ENCODE data around the gene SECTM1.
A peak's percentile ranks its signal among the peaks of the same experiment; 100 is the strongest.

The SECTM1 gene

DNA sequence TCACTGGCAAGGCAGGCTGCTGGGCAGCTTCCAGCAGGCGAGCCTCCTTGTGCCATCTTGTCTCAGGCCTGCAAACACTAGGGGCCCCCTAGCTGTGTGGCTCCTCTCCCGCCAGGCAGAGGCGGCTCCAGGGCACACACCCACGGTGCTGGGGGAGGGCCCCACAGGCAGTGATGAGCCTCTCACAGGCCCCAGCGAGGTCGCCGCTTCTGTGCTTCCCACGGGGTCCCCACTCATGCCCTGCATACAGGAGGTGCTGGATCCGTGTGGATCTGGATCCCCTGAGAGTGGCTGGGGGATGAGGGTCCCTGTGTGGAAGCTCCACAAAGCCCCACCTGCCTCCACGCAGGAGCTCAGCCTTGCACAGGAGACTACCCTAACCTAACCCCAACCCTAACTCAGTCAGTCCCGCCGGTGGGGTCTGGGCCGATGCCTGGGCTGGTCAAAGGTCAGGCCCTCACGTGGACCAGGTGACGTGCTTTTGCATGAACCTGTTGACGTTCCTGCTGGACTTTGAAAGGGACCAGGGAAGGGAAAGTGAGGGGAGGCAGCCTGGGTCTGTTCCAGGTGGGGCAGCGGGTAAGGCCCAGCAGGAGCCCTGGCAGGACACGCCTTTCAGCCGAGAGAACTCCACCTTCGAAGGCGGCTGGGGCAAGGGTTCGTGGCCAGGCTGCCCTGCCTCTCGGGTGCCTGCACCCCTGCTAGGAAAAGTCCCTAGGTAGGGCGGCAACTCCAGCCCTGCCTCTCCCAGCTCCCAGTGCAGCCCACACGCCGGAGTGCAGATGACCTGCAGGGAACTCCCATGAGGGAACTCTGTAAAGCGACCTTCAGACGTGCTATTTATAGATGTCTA, 5.2 kb downstream of the SECTM1 start:
- Mint-ChIP-seq H3K27me3 (peaks cover 5% of the 10 kb centered on the region), H3K4me3 (no peak overlapping the region), H3K36me3 (ENCODE audit: low read depth) (no peaks in the 10 kb centered on the region), H3K27ac (no peak overlapping the region), H3K4me1 (ENCODE audit: low read depth) (peaks cover 19% of the 10 kb centered on the region), H3K9me3 (no peaks in the 10 kb centered on the region)

DNA sequence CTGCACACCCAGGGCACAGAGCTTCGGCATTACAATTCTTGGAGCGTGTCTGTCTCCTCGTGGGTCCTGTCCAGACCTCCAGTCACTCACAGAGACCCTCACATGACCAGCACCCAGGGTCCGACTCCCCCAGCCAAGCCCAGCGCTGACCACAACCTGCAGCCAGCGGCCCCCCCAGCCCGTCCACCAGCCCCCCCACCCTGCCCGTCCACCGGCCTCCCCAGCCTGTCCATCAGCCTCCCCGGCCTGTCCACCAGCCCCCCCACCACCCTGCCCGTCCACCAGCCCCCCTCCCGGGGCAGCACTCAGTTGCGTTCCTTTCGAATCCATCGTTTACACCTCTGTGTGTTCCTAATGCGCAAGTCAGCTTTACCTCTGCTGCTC, 5.8 kb downstream of the SECTM1 start:
- H3K4me1 Mint-ChIP-seq (ENCODE audit: low read depth), result peaks cover 18% of the 10 kb centered on the region
- no peaks in the 10 kb centered on the region for H3K36me3 Mint-ChIP-seq (ENCODE audit: low read depth)
- no peak overlapping the region for H3K4me3 Mint-ChIP-seq
- H3K27me3 Mint-ChIP-seq, result peaks cover 2% of the 10 kb centered on the region
- H3K27ac Mint-ChIP-seq, result no peak overlapping the region
- H3K9me3 Mint-ChIP-seq, result no peaks in the 10 kb centered on the region

GRCh38 chr17:82327289-82327688, 6.3 kb downstream of the SECTM1 start:
- no peak overlapping the region for H3K4me3 Mint-ChIP-seq
- no peak overlapping the region for H3K27ac Mint-ChIP-seq
- H3K9me3 Mint-ChIP-seq, result no peaks in the 10 kb centered on the region
- no peaks in the 10 kb centered on the region for H3K27me3 Mint-ChIP-seq
- peaks cover 18% of the 10 kb centered on the region for H3K4me1 Mint-ChIP-seq (ENCODE audit: low read depth)
- H3K36me3 Mint-ChIP-seq (ENCODE audit: low read depth), result no peaks in the 10 kb centered on the region

DNA sequence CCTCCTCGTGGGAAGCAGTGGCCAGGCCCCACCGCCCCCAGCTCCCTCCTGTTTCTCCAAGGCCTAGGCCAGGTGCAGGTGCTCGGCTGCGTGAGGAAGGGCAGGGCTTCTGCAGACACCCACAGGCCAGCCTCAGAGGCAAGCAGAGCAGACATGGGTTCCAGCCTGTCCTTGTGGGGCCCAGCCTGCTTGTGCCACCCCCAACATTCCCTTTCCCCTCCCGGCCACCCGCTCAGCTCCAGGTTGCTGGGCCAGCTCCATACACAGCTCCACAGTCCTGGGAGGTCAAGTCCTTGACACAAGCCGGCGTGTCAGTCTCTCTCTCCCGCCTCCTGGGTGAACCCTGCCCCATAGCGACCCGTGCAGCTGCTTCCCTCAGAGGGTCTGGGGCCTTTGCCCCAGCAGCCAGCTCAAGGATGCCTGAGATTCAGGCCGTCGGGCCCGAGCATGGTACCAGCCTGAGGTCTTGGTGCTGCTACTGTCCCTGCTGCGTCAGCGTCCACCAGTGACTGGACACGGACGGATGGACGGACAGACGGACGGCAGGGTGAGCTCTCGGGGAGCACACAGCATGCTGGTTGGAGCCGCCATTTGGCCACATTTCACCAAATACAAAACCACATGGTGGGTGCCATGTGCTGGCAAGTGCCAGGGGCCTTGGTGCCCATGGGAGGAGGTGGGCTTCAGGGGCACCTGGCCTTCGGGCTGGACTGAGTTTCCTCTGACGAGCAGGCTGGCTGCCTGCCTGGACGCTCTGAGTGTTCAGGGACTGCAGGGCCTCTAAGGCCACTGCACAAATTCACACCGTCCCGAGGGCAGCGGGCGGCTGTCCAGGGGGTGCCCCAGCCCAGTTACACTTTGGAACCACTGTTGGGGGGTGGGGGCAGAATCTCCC, 8.0 kb downstream of the SECTM1 start:
- peak overlapping the region; percentile 52 for H3K27ac Mint-ChIP-seq

DNA sequence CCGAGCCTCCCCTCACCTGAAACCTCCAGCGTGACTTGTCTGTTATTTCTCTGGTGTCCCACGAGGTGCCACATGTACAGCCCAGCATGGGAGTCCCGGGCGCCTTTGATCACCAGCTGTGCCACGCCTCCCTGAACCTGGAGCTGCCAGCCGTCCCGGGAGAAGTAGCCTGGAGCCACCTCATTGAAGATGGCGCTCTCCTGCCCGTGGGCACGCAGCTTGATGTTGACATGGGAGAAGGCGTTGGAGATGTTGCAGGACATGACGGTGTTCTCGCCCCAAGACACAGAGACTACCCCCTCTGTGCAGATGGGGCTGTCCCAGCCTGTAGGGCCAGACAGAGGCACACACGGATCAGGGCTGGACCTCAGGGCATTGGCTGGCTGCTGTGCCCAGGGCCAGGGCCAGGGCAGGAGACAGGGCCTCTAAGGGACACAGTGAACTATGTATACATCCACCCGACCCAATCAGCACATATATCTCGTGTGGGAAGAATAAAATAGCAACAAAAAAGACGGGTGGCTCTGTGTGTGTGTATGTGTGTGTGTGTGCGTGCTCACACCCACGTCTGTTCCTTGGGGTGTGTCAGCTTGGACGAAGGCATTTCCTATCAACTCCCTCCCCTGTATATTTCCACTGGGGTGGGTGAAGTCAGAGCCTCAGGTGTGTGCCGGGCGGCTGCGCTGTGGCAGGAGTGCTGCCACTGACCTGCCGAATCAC, 8.8 kb downstream of the SECTM1 start:
- Mint-ChIP-seq H3K36me3 (ENCODE audit: low read depth) (peaks cover 3% of the 10 kb centered on the region), H3K4me1 (ENCODE audit: low read depth) (peaks cover 30% of the 10 kb centered on the region), H3K9me3 (no peaks in the 10 kb centered on the region), H3K27ac (peak overlapping the region; percentile 52), H3K27me3 (no peaks in the 10 kb centered on the region), H3K4me3 (no peak overlapping the region)

More for the DNA sequence above, 8.0 kb downstream of the SECTM1 start:
- Mint-ChIP-seq H3K4me3 (no peak overlapping the region), H3K9me3 (no peaks in the 10 kb centered on the region), H3K27me3 (no peaks in the 10 kb centered on the region), H3K4me1 (ENCODE audit: low read depth) (peaks cover 29% of the 10 kb centered on the region), H3K36me3 (ENCODE audit: low read depth) (peaks cover 3% of the 10 kb centered on the region)

DNA sequence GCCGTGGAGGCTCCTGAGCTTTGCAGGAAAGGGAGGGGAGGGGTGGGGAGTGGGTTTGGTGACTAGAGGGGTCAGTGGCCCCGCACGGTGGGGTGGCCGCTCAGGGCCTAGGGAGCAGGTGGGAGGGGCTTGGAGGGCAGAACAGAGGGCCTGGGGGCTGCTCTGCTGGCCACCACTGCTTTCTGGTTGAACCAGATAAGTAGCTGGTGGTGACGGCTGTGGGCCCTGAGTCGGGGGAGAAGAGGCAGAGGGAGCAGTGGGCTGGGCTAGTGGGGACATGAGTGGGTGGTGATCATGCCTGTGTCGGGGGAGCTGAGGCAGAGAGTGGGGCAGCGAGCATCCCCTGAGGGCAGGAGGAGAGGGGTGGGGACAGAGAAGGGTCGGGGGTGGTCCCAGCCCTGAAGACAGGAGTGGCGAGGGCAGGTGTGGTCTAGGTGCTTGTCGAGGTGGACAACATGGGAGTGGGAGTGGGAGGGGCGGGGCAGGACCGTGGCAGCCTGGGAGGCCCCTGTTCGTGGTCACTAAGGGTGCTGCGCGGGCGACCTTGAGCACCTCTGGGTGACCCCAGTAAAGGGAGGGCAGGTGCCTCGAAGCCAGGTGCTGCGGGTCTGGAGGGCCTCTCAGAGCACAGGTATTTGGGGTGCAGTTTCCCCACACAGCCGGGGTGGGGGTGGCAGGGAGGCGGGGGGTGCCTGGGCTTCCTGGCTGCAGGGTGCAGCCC, 9.9 kb downstream of the SECTM1 start:
- Mint-ChIP-seq H3K4me1 (ENCODE audit: low read depth) (peaks cover 30% of the 10 kb centered on the region), H3K36me3 (ENCODE audit: low read depth) (peaks cover 3% of the 10 kb centered on the region), H3K4me3 (peak overlapping the region; percentile 45), H3K27ac (no peak overlapping the region), H3K9me3 (no peaks in the 10 kb centered on the region), H3K27me3 (no peaks in the 10 kb centered on the region)

DNA sequence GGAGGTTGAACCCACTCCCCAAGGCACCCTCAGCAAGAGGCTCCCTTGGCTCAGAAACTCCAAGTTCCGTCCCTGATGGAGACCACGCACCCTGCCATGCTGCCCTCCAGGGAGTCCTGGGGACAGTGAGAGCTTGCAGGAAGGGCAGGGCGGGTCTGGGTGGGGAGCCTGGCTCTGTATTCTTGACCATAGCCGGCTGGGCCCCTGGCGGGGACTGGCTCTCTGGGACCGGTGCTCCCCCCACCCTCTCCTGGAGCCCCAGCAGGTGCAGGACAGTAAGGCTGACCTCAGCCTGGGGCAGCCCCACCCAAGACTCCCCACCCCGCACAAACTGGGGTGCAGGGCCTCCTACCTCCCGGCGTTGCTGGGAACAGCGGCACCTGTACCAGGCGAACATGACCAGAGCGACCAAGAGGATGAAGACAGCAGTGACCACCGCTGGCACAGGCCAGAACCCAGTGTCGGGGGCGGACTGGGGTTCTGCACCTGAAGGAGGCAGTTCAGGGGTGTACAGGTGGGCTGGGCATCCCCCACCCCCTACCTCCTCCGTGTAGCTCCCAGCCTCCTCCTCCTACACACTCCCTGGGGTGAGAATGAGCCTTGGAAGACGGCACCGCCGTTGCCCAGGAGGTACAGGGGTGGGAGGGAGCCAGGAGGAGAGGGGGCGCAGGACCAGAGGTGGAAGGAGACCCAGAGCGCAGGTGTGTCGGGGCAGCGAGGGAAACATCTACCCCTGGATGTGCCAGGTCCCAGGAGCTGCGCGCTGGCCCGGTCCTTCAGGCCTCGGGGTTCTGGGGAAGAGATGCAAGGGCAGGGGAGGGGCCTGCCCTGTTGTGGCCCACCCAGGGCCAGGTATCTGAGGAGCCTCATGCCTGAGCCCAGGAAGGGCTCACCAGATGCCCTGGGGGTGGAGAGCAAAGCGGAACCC, 10.8 kb downstream of the SECTM1 start:
- Mint-ChIP-seq H3K4me3 (peak overlapping the region; percentile 85), H3K4me1 (ENCODE audit: low read depth) (peaks cover 30% of the 10 kb centered on the region), H3K36me3 (ENCODE audit: low read depth) (peaks cover 3% of the 10 kb centered on the region), H3K27me3 (no peaks in the 10 kb centered on the region), H3K9me3 (no peaks in the 10 kb centered on the region), H3K27ac (no peak overlapping the region)

- Mint-ChIP-seq H3K27me3 (no peaks in the 10 kb centered on the region), H3K4me1 (ENCODE audit: low read depth) (peaks cover 33% of the 10 kb centered on the region), H3K36me3 (ENCODE audit: low read depth) (peaks cover 3% of the 10 kb centered on the region), H3K4me3 (peak overlapping the region; percentile 85), H3K9me3 (no peaks in the 10 kb centered on the region), H3K27ac (no peak overlapping the region)
Observed at GRCh38 chr17:82321947-82322466, 11.6 kb downstream of the SECTM1 start.

DNA sequence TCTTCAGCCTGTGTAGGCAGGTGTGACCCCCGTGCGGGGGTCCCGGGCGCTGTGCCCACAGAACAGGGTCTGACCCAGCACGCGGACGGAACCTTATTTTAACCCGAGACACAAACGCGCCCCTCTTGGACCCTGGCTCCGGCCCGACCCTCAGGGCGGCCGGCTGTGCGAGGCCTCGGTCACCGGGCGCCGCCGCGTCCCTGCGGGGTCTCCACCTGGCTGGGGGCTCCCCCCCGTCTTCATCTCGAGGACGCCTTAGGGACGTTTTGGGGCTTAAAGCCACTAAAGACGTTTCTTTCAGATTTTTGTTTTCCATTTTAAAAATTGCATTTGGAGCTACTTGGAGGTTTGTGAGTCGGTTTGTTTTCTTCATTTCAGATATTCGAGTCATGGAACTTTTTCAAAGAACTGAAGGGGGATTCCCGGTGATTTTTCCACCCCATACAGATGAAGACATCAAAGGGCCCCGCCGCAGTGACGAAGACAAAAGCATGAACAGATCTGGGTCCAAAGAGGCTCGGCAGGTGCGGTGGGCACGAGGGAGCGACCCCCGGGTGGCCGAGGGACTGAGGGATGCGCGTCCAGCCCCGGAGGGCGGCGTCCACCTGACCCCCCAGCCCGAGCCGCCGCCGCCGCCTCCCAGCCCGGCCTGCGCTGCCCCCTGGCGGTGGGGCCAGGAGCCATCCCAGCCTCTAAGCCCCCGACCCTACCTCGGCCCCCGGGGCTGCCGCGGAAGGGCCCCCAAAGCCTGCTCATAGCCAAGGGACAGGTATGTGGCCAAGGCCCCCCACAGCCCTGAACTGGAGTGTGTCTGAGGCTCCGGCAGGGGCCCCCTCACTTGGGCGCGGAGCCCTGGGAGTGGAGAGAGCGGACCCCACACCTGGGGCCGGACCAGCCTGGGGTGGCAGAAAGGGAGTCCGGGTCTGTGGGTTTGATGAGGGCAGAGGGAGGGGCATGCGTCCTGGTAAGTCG, 12.3 kb downstream of the SECTM1 start:
- Mint-ChIP-seq H3K4me3 (peak overlapping the region; percentile 85), H3K27ac (no peak overlapping the region), H3K9me3 (no peaks in the 10 kb centered on the region), H3K4me1 (ENCODE audit: low read depth) (peaks cover 33% of the 10 kb centered on the region), H3K36me3 (ENCODE audit: low read depth) (peaks cover 3% of the 10 kb centered on the region), H3K27me3 (no peaks in the 10 kb centered on the region)

DNA sequence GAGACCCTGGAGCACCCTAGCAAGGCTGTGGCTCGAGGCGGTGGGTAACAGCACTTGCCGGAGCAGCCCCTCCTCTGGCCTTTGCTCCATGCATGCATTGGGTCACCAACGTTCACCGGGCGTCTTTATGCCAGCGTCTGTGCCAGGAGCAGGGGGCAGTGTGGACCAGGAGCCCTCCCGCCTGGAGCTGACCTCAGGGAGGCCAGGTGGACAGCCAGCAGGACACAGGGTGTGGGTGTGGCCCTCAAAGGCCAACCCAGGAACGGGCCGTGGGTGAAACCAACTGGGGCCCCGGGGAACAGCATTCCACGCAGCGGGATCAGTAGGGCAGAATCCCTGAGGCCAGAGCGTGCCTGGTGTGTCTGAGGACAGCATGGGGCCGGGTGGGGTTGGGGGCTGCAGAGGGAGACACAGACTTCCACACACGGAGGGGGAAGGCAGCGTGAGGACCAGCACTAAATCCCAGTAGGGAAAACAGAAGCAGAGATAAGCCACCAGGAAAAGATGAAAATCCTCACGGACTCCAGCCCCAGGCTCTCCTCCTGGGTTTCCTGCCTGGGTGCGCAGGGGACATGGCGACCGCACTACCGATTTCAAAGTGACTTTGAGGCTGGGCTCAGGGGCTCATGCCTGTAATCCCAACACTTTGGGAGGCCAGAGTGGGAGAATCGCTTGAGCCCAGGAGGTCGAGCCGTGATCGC, 13.3 kb downstream of the SECTM1 start:
- no peaks in the 10 kb centered on the region for H3K9me3 Mint-ChIP-seq
- H3K4me1 Mint-ChIP-seq (ENCODE audit: low read depth), result peaks cover 41% of the 10 kb centered on the region
- peaks cover 13% of the 10 kb centered on the region for H3K36me3 Mint-ChIP-seq (ENCODE audit: low read depth)
- H3K27me3 Mint-ChIP-seq, result no peaks in the 10 kb centered on the region
- peak overlapping the region; percentile 85 for H3K4me3 Mint-ChIP-seq
- H3K27ac Mint-ChIP-seq, result no peak overlapping the region

GRCh38 chr17:82319619-82320062, 13.9 kb downstream of the SECTM1 start:
- Mint-ChIP-seq H3K27me3 (no peaks in the 10 kb centered on the region), H3K27ac (no peak overlapping the region), H3K36me3 (ENCODE audit: low read depth) (peaks cover 13% of the 10 kb centered on the region), H3K4me3 (no peak overlapping the region), H3K4me1 (ENCODE audit: low read depth) (peaks cover 38% of the 10 kb centered on the region), H3K9me3 (no peaks in the 10 kb centered on the region)

All from stimulated activated naive CD8-positive, alpha-beta T cell treated with anti-CD3 and anti-CD28 coated beads, Interleukin-15, Interleukin-2, amounts not matched to agents 100 ng/mL and 50 ng/mL, for 24 hours (primary cell).